Neuronal stem cell (in vitro differentiated cells): Measurements from ENCODE around the gene EPS8L3.

Source experiments
- DNase-seq: peaks from one replicate; pipeline ENCODE4 v3.0.0-alpha.2; 2013; ENCODE audit warnings: low spot score
- H2AFZ ChIP-seq: one replicate; pipeline ENCODE4 v1.6.1; 2013; ENCODE audit warnings: mild to moderate bottlenecking, low read length, inconsistent platforms
- H2AK5ac ChIP-seq: 2 replicates; pipeline ENCODE4 v1.6.1; 2013; ENCODE audit warnings: low read depth, mild to moderate bottlenecking, inconsistent platforms, low read length, moderate library complexity, mixed read lengths
- H2BK120ac ChIP-seq: 2 replicates; pipeline ENCODE4 v1.6.1; 2013; ENCODE audit warnings: low read depth, mild to moderate bottlenecking, inconsistent platforms, low read length, moderate library complexity, mixed read lengths
- H2BK12ac ChIP-seq: one replicate; pipeline ENCODE4 v1.6.1; 2013; ENCODE audit warnings: low read length, inconsistent platforms
- H2BK15ac ChIP-seq: 2 replicates; pipeline ENCODE4 v1.6.1; 2013; ENCODE audit warnings: mild to moderate bottlenecking, low read length, inconsistent platforms, mixed read lengths
- H2BK5ac ChIP-seq: one replicate; pipeline ENCODE4 v1.6.1; 2013; ENCODE audit warnings: inconsistent platforms, mild to moderate bottlenecking, low read length, moderate library complexity
- H3K14ac ChIP-seq: one replicate; pipeline ENCODE4 v1.6.1; 2013; ENCODE audit warnings: low read length, inconsistent platforms
- H3K18ac ChIP-seq: 2 replicates; pipeline ENCODE4 v1.6.1; 2013; ENCODE audit warnings: low read length, inconsistent platforms
- H3K23ac ChIP-seq: 2 replicates; pipeline ENCODE4 v1.6.1; 2013; ENCODE audit warnings: low read depth, mild to moderate bottlenecking, mixed read lengths, low read length, inconsistent platforms; ENCODE audit not compliant: poor library complexity
- H3K27ac ChIP-seq: replicated peaks from 3 replicates; pipeline ENCODE4 v1.5.1; 2013; ENCODE audit warnings: low read length, inconsistent platforms
- H3K27me3 ChIP-seq, 3 experiments: 2 replicates each; pipeline ENCODE4 v1.6.1; 2013; ENCODE audit warnings: low read length in 3 of 3, mild to moderate bottlenecking in 2 of 3, inconsistent platforms in 1 of 3, low read depth in 1 of 3, mixed read lengths in 1 of 3, moderate library complexity in 1 of 3; ENCODE audit not compliant: control insufficient read depth in 3 of 3, insufficient read depth in 3 of 3
- H3K36me3 ChIP-seq, 2 donors: replicated peaks in 1 of 2; 2 replicates each; pipeline ENCODE4 v1.6.1; 2013; ENCODE audit warnings: low read length in 2 of 2; ENCODE audit not compliant: control insufficient read depth in 2 of 2, insufficient read depth in 2 of 2
- H3K4ac ChIP-seq: 2 replicates; pipeline ENCODE4 v1.6.1; 2013; ENCODE audit warnings: inconsistent platforms, mild to moderate bottlenecking, low read length, moderate library complexity
- H3K4me1 ChIP-seq, 2 donors: 1 replicate in 1 of 2; 2 replicates in 1 of 2; pipeline ENCODE4 v1.6.1; 2013; ENCODE audit warnings: low read length in 2 of 2, low read depth in 1 of 2; ENCODE audit not compliant: control insufficient read depth in 2 of 2, insufficient read depth in 1 of 2
- H3K4me2 ChIP-seq: one replicate; pipeline ENCODE4 v1.6.1; 2013; ENCODE audit warnings: mild to moderate bottlenecking, low read length, inconsistent platforms; ENCODE audit not compliant: insufficient read depth, poor library complexity, severe bottlenecking
- H3K4me3 ChIP-seq, 2 donors: 2 replicates each; pipeline ENCODE4 v1.5.1; 2013; ENCODE audit warnings: low read length in 2 of 2, mild to moderate bottlenecking in 2 of 2, inconsistent platforms in 1 of 2, moderate library complexity in 1 of 2
- H3K79me1 ChIP-seq: one replicate; pipeline ENCODE4 v1.6.1; 2013; ENCODE audit warnings: low read depth, mild to moderate bottlenecking, inconsistent platforms, low read length, moderate library complexity
- H3K9ac ChIP-seq: one replicate; pipeline ENCODE4 v1.6.1; 2013; ENCODE audit warnings: mild to moderate bottlenecking, low read depth, low read length, inconsistent platforms; ENCODE audit not compliant: poor library complexity
- H3K9me3 ChIP-seq, 2 donors: replicated peaks in 1 of 2; 2 replicates each; pipeline versions ENCODE3 to v1.6.1; 2013; ENCODE audit warnings: low read length in 2 of 2, mild to moderate bottlenecking in 2 of 2, inconsistent platforms in 1 of 2, low read depth in 1 of 2, mixed read lengths in 1 of 2, moderate library complexity in 1 of 2; ENCODE audit not compliant: control insufficient read depth in 2 of 2, insufficient read depth in 1 of 2
- H4K8ac ChIP-seq: one replicate; pipeline ENCODE4 v1.6.1; 2013; ENCODE audit warnings: low read depth, mild to moderate bottlenecking, inconsistent platforms, low read length, moderate library complexity
- H4K91ac ChIP-seq: one replicate; pipeline ENCODE4 v1.6.1; 2013; ENCODE audit warnings: low read length, low read depth, mild to moderate bottlenecking, inconsistent platforms; ENCODE audit not compliant: poor library complexity
- WGBS, 2 donors: extraction: QIAGEN DNeasy Blood & Tissue Kit; methylation state at CpG; one replicate each; pipeline ENCODE4 v1.1.7; 2013; ENCODE audit warnings: missing lambda C conversion rate in 2 of 2, mixed read lengths in 1 of 2; ENCODE audit not compliant: insufficient read length in 2 of 2, insufficient replicate concordance in 1 of 2; ENCODE audit errors: extremely low coverage in 2 of 2; 5-methylcytosine and 5-hydroxymethylcytosine counted together

EPS8L3 gene

GRCh38 chr1:109786531-109787021 lies 22.9 kb upstream of the EPS8L3 start:
- Histone ChIP-seq H3K4ac (no peak overlapping the region), H3K27ac (no peak overlapping the region), H4K91ac (no peak overlapping the region), H3K23ac (no peak overlapping the region), H3K4me3 (no peak overlapping the region), H2BK5ac (no peak overlapping the region), H3K9me3 (no peaks in the 10 kb centered on the region), H2BK12ac (no peak overlapping the region), H2AFZ (no peak overlapping the region), H3K27me3 (peaks cover 0 to 14% (median 0%) of the 10 kb centered on the region in 3 experiments), H2AK5ac (no peak overlapping the region), H2BK120ac (no peak overlapping the region), H3K36me3 (no peaks in the 10 kb centered on the region), H3K9ac (no peak overlapping the region), H3K79me1 (no peaks in the 10 kb centered on the region), H3K18ac (no peak overlapping the region), H3K4me1 (peaks cover 4 to 10% of the 10 kb centered on the region in 2 donors), H3K4me2 (no peak overlapping the region), H4K8ac (no peak overlapping the region), H3K14ac (no peak overlapping the region), H2BK15ac (peak overlapping the region; percentile 38)
- WGBS, 2 donors: no CpG with 5 or more reads among the region's 6 CpGs
- DNase-seq: no peak

- Histone ChIP-seq H4K91ac (no peak overlapping the region), H2AFZ (no peak overlapping the region), H3K4me2 (no peak overlapping the region), H3K23ac (no peak overlapping the region), H3K4me1 (peaks cover 3 to 10% of the 10 kb centered on the region in 2 donors), H3K27ac (no peak overlapping the region), H2BK120ac (no peak overlapping the region), H2BK5ac (no peak overlapping the region), H3K4ac (no peak overlapping the region), H3K18ac (no peak overlapping the region), H3K27me3 (peaks cover 0 to 15% (median 0%) of the 10 kb centered on the region in 3 experiments), H3K9ac (no peak overlapping the region), H3K79me1 (no peaks in the 10 kb centered on the region), H3K36me3 (no peaks in the 10 kb centered on the region), H4K8ac (no peak overlapping the region), H2AK5ac (peak overlapping the region; percentile 33), H2BK12ac (no peak overlapping the region), H2BK15ac (peak overlapping the region; percentile 38), H3K4me3 (no peak overlapping the region), H3K9me3 (peaks cover 1 to 2% of the 10 kb centered on the region in 2 donors), H3K14ac (no peak overlapping the region)
- no peak for DNase-seq
- WGBS, 2 donors: no CpG with 5 or more reads among the region's 5 CpGs
Measured at GRCh38 chr1:109786112-109786480, 22.4 kb upstream of the EPS8L3 start.

- H3K4ac ChIP-seq: no peak overlapping the region
- no peak for DNase-seq
Measured at GRCh38 chr1:109785446-109786111, 21.9 kb upstream of the EPS8L3 start.

GRCh38 chr1:109784551-109785252 lies 21.0 kb upstream of the EPS8L3 start:
- peaks cover 0 to 19% (median 0%) of the 10 kb centered on the region in 3 experiments for H3K27me3 ChIP-seq
- H2AFZ ChIP-seq: no peak overlapping the region
- H2BK12ac ChIP-seq: no peak overlapping the region
- peaks cover 4 to 9% of the 10 kb centered on the region in 2 donors for H3K9me3 ChIP-seq
- no peak overlapping the region for H2BK15ac ChIP-seq
- no peak overlapping the region for H3K23ac ChIP-seq
- H2AK5ac ChIP-seq: no peak overlapping the region
- H4K8ac ChIP-seq: no peak overlapping the region
- H3K79me1 ChIP-seq: no peaks in the 10 kb centered on the region
- no peak overlapping the region for H4K91ac ChIP-seq
- no peak overlapping the region for H2BK120ac ChIP-seq
- no peaks in the 10 kb centered on the region for H3K36me3 ChIP-seq
- no peak overlapping the region for H3K18ac ChIP-seq
- no peak overlapping the region for H3K14ac ChIP-seq
- H3K4ac ChIP-seq: no peak overlapping the region
- no peak overlapping the region for H2BK5ac ChIP-seq
- no CpG with 5 or more reads among the region's 5 CpGs for WGBS, 2 donors
- H3K4me2 ChIP-seq: no peak overlapping the region
- H3K27ac ChIP-seq: no peak overlapping the region
- H3K4me1 ChIP-seq: peaks cover 3 to 10% of the 10 kb centered on the region in 2 donors
- no peak for DNase-seq
- no peak overlapping the region for H3K4me3 ChIP-seq
- H3K9ac ChIP-seq: no peak overlapping the region

More at GRCh38 chr1:109785446-109786111, 21.9 kb upstream of the EPS8L3 start:
- H3K18ac ChIP-seq: no peak overlapping the region
- H4K91ac ChIP-seq: no peak overlapping the region
- H3K36me3 ChIP-seq: no peaks in the 10 kb centered on the region
- no peak overlapping the region for H2BK12ac ChIP-seq
- H3K4me3 ChIP-seq: no peak overlapping the region
- H2AK5ac ChIP-seq: no peak overlapping the region
- H2BK15ac ChIP-seq: no peak overlapping the region
- no peaks in the 10 kb centered on the region for H3K79me1 ChIP-seq
- no peak overlapping the region for H3K9ac ChIP-seq
- H3K23ac ChIP-seq: no peak overlapping the region
- H3K14ac ChIP-seq: no peak overlapping the region
- H2BK120ac ChIP-seq: no peak overlapping the region
- H4K8ac ChIP-seq: no peak overlapping the region
- no peak overlapping the region for H2AFZ ChIP-seq
- H3K4me2 ChIP-seq: no peak overlapping the region
- peaks cover 4 to 5% of the 10 kb centered on the region in 2 donors for H3K9me3 ChIP-seq
- WGBS, 2 donors: no CpG with 5 or more reads among the region's 4 CpGs
- no peak overlapping the region for H2BK5ac ChIP-seq
- peaks cover 3 to 10% of the 10 kb centered on the region in 2 donors for H3K4me1 ChIP-seq
- H3K27ac ChIP-seq: no peak overlapping the region
- peaks cover 0 to 19% (median 0%) of the 10 kb centered on the region in 3 experiments for H3K27me3 ChIP-seq
